ENCODE results near the gene KIN.

Gene KIN

DNA sequence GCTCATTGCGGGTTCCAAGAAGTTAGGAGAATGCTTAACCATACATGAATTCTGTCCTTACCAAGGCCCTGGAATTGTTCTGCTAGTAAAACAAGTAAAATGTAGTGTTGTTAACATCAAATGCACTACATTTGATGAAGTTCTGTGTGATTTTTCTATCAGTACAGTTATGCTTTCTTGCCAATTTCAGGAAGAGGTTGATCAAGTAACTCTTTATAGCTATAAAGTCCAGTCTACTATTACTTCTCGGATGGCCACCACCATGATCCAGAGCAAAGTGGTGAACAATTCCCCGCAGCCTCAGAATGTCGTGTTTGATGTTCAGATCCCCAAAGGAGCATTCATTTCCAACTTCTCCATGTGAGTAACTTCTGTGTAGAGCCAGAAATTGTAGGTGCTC is 79.0 kb downstream of the KIN start:
- Histone ChIP-seq H3K27me3 (ENCODE audit: insufficient read depth, low read length, poor library complexity) (no peaks in the 10 kb centered on the region), H4K5ac (ENCODE audit: low read length) (no peak overlapping the region), H3K79me2 (ENCODE audit: control insufficient read depth, insufficient read depth, low read length) (no peaks in the 10 kb centered on the region), H3K56ac (ENCODE audit: low read length) (no peak overlapping the region), H3K4me1 (ENCODE audit: control insufficient read depth, low read depth, low read length) (no peaks in the 10 kb centered on the region), H3K23ac (ENCODE audit: low read length) (no peak overlapping the region), H2BK15ac (replicated peaks; ENCODE audit: low read depth) (no peak overlapping the region), H4K8ac (ENCODE audit: low read depth, low read length) (no peak overlapping the region), H2BK120ac (ENCODE audit: low read depth, low read length) (no peak overlapping the region), H3K79me1 (ENCODE audit: low read length) (no peaks in the 10 kb centered on the region), H2BK5ac (ENCODE audit: low read length) (no peak overlapping the region), H3K36me3 (ENCODE audit: control insufficient read depth, insufficient read depth, low read length) (no peaks in the 10 kb centered on the region), H3K18ac (ENCODE audit: low read length) (no peak overlapping the region), H3K4me2 (ENCODE audit: low read length) (no peak overlapping the region), H2AK5ac (ENCODE audit: low read length) (no peak overlapping the region), H3K4me3 (ENCODE audit: low read length) (no peak overlapping the region), H3K4ac (ENCODE audit: low read depth, low read length) (no peak overlapping the region), H3K27ac (ENCODE audit: low read depth, low read length) (no peak overlapping the region), H3K9ac (ENCODE audit: low read length) (no peak overlapping the region)
- WGBS (ENCODE audit: extremely low coverage, insufficient coverage, low lambda C conversion rate): no CpG with 5 or more reads among the region's 4 CpGs
- no peak for DNase-seq

DNA sequence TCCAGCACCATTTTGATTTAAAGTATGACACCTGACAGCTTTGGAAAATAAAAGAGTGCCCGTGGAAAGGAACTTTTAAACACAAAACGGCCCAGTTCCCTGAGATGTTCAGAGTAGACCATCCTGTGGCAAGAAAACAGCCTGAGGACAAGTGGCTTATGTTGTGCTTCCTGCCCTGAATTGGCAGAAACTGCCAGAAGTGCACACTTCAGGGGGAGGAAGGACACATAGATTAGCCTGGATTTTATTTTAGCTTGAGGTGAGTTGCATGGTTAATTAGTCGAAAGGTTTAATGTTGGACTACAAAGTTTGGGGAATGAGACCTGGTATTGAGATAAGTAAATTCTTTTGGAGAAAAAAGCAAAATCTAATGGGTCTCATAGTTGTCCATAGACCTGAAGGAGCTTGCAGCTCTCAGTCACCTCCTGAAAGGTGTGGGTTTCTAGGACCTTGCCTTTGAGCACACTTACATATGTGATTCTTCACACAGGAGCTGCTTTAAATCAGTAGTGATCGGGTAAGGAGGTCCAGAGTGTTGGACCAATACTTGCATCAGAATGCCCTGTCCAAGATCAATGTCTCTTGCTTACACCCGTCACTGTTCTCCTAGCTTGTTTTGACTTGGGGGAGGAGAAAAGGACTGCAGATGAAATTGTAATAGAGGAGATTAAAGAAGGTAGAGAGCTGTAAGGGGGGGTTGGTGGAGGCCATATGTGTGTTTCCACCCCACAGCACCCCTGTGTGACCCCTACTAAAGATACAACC is 79.8 kb downstream of the KIN start:
- 100% methylated on average over 1 of the region's 5 CpGs for WGBS (ENCODE audit: extremely low coverage, insufficient coverage, low lambda C conversion rate)
- no peaks in the 10 kb centered on the region for H3K4me1 ChIP-seq (ENCODE audit: control insufficient read depth, low read depth, low read length)

DNA sequence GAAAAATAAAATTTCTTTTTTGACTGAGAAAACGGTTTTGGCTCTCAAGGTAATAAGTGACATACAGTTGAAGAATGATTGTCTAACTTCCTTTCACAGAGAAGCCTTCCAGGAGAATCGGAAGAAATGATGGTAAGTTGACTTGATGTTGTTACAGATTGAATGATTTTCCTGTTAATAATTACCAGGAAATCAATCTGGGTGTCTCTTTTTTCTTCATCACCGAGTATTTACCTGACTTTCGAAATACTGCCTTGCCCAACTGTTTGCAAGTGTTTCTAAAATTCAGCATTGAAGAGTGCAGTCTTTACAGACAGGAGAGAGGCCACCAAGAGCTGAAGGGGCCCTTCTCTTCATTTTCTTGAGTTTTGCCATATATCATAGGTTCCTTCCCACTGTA is 80.7 kb downstream of the KIN start:
- Histone ChIP-seq H3K9ac (ENCODE audit: low read length) (no peak overlapping the region), H3K79me2 (ENCODE audit: control insufficient read depth, insufficient read depth, low read length) (no peaks in the 10 kb centered on the region), H3K56ac (ENCODE audit: low read length) (no peak overlapping the region), H3K4me3 (ENCODE audit: low read length) (no peak overlapping the region), H3K4me1 (ENCODE audit: control insufficient read depth, low read depth, low read length) (no peaks in the 10 kb centered on the region), H3K27ac (ENCODE audit: low read depth, low read length) (no peak overlapping the region), H3K27me3 (ENCODE audit: insufficient read depth, low read length, poor library complexity) (no peaks in the 10 kb centered on the region), H2AK5ac (ENCODE audit: low read length) (no peak overlapping the region), H3K23ac (ENCODE audit: low read length) (no peak overlapping the region), H3K79me1 (ENCODE audit: low read length) (no peaks in the 10 kb centered on the region), H4K5ac (ENCODE audit: low read length) (no peak overlapping the region), H3K4ac (ENCODE audit: low read depth, low read length) (no peak overlapping the region), H2BK5ac (ENCODE audit: low read length) (no peak overlapping the region), H3K4me2 (ENCODE audit: low read length) (no peak overlapping the region), H2BK120ac (ENCODE audit: low read depth, low read length) (no peak overlapping the region), H2BK15ac (replicated peaks; ENCODE audit: low read depth) (no peak overlapping the region), H3K36me3 (ENCODE audit: control insufficient read depth, insufficient read depth, low read length) (no peaks in the 10 kb centered on the region), H3K18ac (ENCODE audit: low read length) (no peak overlapping the region), H4K8ac (ENCODE audit: low read depth, low read length) (no peak overlapping the region)
- WGBS (ENCODE audit: extremely low coverage, insufficient coverage, low lambda C conversion rate): no CpG with 5 or more reads among the region's 4 CpGs
- no peak for DNase-seq

More for the DNA sequence above, 79.8 kb downstream of the KIN start:
- Histone ChIP-seq H3K18ac (ENCODE audit: low read length) (no peak overlapping the region), H3K56ac (ENCODE audit: low read length) (no peak overlapping the region), H2BK15ac (replicated peaks; ENCODE audit: low read depth) (no peak overlapping the region), H4K5ac (ENCODE audit: low read length) (no peak overlapping the region), H3K4me2 (ENCODE audit: low read length) (no peak overlapping the region), H2BK120ac (ENCODE audit: low read depth, low read length) (no peak overlapping the region), H3K36me3 (ENCODE audit: control insufficient read depth, insufficient read depth, low read length) (no peaks in the 10 kb centered on the region), H3K4me3 (ENCODE audit: low read length) (no peak overlapping the region), H3K79me1 (ENCODE audit: low read length) (no peaks in the 10 kb centered on the region), H3K27me3 (ENCODE audit: insufficient read depth, low read length, poor library complexity) (no peaks in the 10 kb centered on the region), H3K9ac (ENCODE audit: low read length) (no peak overlapping the region), H2BK5ac (ENCODE audit: low read length) (no peak overlapping the region), H3K23ac (ENCODE audit: low read length) (no peak overlapping the region), H3K4ac (ENCODE audit: low read depth, low read length) (no peak overlapping the region), H4K8ac (ENCODE audit: low read depth, low read length) (no peak overlapping the region), H2AK5ac (ENCODE audit: low read length) (no peak overlapping the region), H3K27ac (ENCODE audit: low read depth, low read length) (no peak overlapping the region), H3K79me2 (ENCODE audit: control insufficient read depth, insufficient read depth, low read length) (no peaks in the 10 kb centered on the region)
- DNase-seq: no peak

DNA sequence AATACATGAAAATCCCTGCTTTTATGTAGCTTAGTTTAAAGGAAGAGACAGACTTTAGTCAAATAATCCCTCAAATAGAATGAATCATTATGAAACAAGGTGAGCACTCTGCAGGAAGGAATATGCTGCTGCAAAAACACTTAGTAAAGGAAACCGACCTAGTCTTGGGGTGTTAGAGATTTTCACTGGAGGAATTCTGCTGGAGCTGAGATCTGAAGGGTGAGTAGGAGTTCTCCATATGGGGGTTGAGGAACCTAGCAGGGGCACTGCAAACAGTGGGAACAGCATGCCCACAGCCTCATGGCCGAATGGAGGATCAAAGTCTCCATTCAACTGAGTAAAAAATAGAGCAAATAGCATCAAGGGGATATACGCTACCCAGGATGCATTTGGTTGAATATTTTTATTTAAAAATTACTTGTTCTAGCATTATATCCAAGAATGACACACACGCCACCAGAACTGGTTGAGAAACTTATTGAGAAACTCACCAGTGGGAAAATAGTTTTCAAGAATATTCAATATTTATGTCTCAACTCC is 81.2 kb downstream of the KIN start:
- Histone ChIP-seq H3K4me1 (ENCODE audit: control insufficient read depth, low read depth, low read length) (no peaks in the 10 kb centered on the region), H3K9ac (ENCODE audit: low read length) (no peak overlapping the region), H3K4ac (ENCODE audit: low read depth, low read length) (no peak overlapping the region), H3K23ac (ENCODE audit: low read length) (no peak overlapping the region), H4K8ac (ENCODE audit: low read depth, low read length) (no peak overlapping the region), H3K56ac (ENCODE audit: low read length) (no peak overlapping the region), H3K79me1 (ENCODE audit: low read length) (no peaks in the 10 kb centered on the region), H3K79me2 (ENCODE audit: control insufficient read depth, insufficient read depth, low read length) (no peaks in the 10 kb centered on the region), H3K18ac (ENCODE audit: low read length) (no peak overlapping the region), H3K36me3 (ENCODE audit: control insufficient read depth, insufficient read depth, low read length) (no peaks in the 10 kb centered on the region), H2AK5ac (ENCODE audit: low read length) (no peak overlapping the region), H3K27me3 (ENCODE audit: insufficient read depth, low read length, poor library complexity) (no peaks in the 10 kb centered on the region), H3K4me3 (ENCODE audit: low read length) (no peak overlapping the region), H2BK15ac (replicated peaks; ENCODE audit: low read depth) (no peak overlapping the region), H4K5ac (ENCODE audit: low read length) (no peak overlapping the region), H3K4me2 (ENCODE audit: low read length) (no peak overlapping the region), H2BK120ac (ENCODE audit: low read depth, low read length) (no peak overlapping the region), H2BK5ac (ENCODE audit: low read length) (no peak overlapping the region), H3K27ac (ENCODE audit: low read depth, low read length) (no peak overlapping the region)
- WGBS (ENCODE audit: extremely low coverage, insufficient coverage, low lambda C conversion rate): no CpG with 5 or more reads among the region's 4 CpGs
- DNase-seq: no peak

- H2BK15ac ChIP-seq (replicated peaks; ENCODE audit: low read depth): no peak overlapping the region
- no peak overlapping the region for H2AK5ac ChIP-seq (ENCODE audit: low read length)
- H3K4me2 ChIP-seq (ENCODE audit: low read length): no peak overlapping the region
- WGBS (ENCODE audit: extremely low coverage, insufficient coverage, low lambda C conversion rate): no CpG with 5 or more reads among the region's 3 CpGs
- H3K4me1 ChIP-seq (ENCODE audit: control insufficient read depth, low read depth, low read length): no peaks in the 10 kb centered on the region
- H3K36me3 ChIP-seq (ENCODE audit: control insufficient read depth, insufficient read depth, low read length): no peaks in the 10 kb centered on the region
- no peaks in the 10 kb centered on the region for H3K79me2 ChIP-seq (ENCODE audit: control insufficient read depth, insufficient read depth, low read length)
- H2BK120ac ChIP-seq (ENCODE audit: low read depth, low read length): no peak overlapping the region
- no peak overlapping the region for H3K27ac ChIP-seq (ENCODE audit: low read depth, low read length)
- H3K27me3 ChIP-seq (ENCODE audit: insufficient read depth, low read length, poor library complexity): no peaks in the 10 kb centered on the region
- no peak overlapping the region for H3K4ac ChIP-seq (ENCODE audit: low read depth, low read length)
- no peak overlapping the region for H3K9ac ChIP-seq (ENCODE audit: low read length)
- H3K18ac ChIP-seq (ENCODE audit: low read length): no peak overlapping the region
- no peaks in the 10 kb centered on the region for H3K79me1 ChIP-seq (ENCODE audit: low read length)
- H4K8ac ChIP-seq (ENCODE audit: low read depth, low read length): no peak overlapping the region
- H4K5ac ChIP-seq (ENCODE audit: low read length): no peak overlapping the region
- no peak overlapping the region for H3K23ac ChIP-seq (ENCODE audit: low read length)
- no peak overlapping the region for H3K56ac ChIP-seq (ENCODE audit: low read length)
- H2BK5ac ChIP-seq (ENCODE audit: low read length): no peak overlapping the region
- no peak for DNase-seq
- H3K4me3 ChIP-seq (ENCODE audit: low read length): no peak overlapping the region
Observed at GRCh38 chr10:7705341-7705740, 82.5 kb downstream of the KIN start.
